ENCODE results near the gene LTC4S. TPM values are rescaled to one million over a fixed set of nuclear protein-coding genes. Genes with fewer than 3 reads are reported as not detected.

The LTC4S gene
- total RNA-seq, 1 experiment from 2014 or later, result 2.6 TPM

- Mint-ChIP-seq H3K4me3 (no peak overlapping the region), H3K27ac (no peak overlapping the region), H3K36me3 (peaks cover 10% of the 10 kb centered on the region), H3K27me3 (ENCODE audit: low read depth) (no peaks in the 10 kb centered on the region), H3K4me1 (peaks cover 18% of the 10 kb centered on the region), H3K9me3 (peaks cover 3% of the 10 kb centered on the region; the same call in 1 of the 2 replicates)
- no peak for DNase-seq (ENCODE audit: low spot score)
- ATAC-seq, result no peak
- ChIA-PET POLR2A (no interaction called here), CTCF (interaction anchor here (5.7 kb wide), 1 partner anchor 31 kb away, joined by 39 read pairs; no protein-coding TSS in a partner anchor)
- TF ChIP-seq MYBL2 (CRISPR knock-in tag; IDR thresholded peaks at IDR 0.05) (no peak), MLX (CRISPR knock-in tag; IDR thresholded peaks at IDR 0.05) (no peak), ESRRA (CRISPR knock-in tag; IDR thresholded peaks at IDR 0.05; ENCODE audit: borderline replicate concordance) (no peak), ZNF423 (CRISPR knock-in tag; IDR thresholded peaks at IDR 0.05) (no peak), NFE2L1 (CRISPR knock-in tag; IDR thresholded peaks at IDR 0.05) (no peak), ZMAT4 (CRISPR knock-in tag; IDR thresholded peaks at IDR 0.05) (no peak), MAX (CRISPR knock-in tag; IDR thresholded peaks at IDR 0.05) (no peak), ZNF416 (CRISPR knock-in tag; IDR thresholded peaks at IDR 0.05) (no peak), ZNF232 (CRISPR knock-in tag; IDR thresholded peaks at IDR 0.05) (no peak), SOX15 (CRISPR knock-in tag; IDR thresholded peaks at IDR 0.05) (no peak), PRDM15 (CRISPR knock-in tag; IDR thresholded peaks at IDR 0.05) (no peak), TP53 (CRISPR knock-in tag; IDR thresholded peaks at IDR 0.05) (no peak), CREM (CRISPR knock-in tag; IDR thresholded peaks at IDR 0.05) (no peak), E2F5 (CRISPR knock-in tag; IDR thresholded peaks at IDR 0.05) (no peak), ZNF138 (CRISPR knock-in tag; conservative IDR thresholded peaks at IDR 0.05) (no peak), RELA (CRISPR knock-in tag; IDR thresholded peaks at IDR 0.05; ENCODE audit: borderline replicate concordance) (no peak), GABPB1 (CRISPR knock-in tag; IDR thresholded peaks at IDR 0.05) (no peak), CDX4 (CRISPR knock-in tag; IDR thresholded peaks at IDR 0.05; ENCODE audit: borderline replicate concordance) (no peak), AR (CRISPR knock-in tag; IDR thresholded peaks at IDR 0.05) (no peak)
Measured at GRCh38 chr5:179794171-179794570, 385 bp downstream of the LTC4S start.
